ENCODE measurements around the gene KCNK17. TPM values are rescaled to one million over a fixed set of nuclear protein-coding genes. Genes with fewer than 3 reads are reported as not detected.

Gene KCNK17
- total RNA-seq, 2 donors from 2014 or later: not detected

- ATAC-seq: peak in 1 of 2 donors; percentile 24
- Mint-ChIP-seq H3K27me3 (peaks cover 3 to 7% of the 10 kb centered on the region in 2 donors), H3K9me3 (no peaks in the 10 kb centered on the region), H3K4me3 (no peak overlapping the region), H3K27ac (no peak overlapping the region), H3K4me1 (ENCODE audit: low read depth in 2 of 2) (peaks cover 0 to 9% of the 10 kb centered on the region in 2 donors), H3K36me3 (no peaks in the 10 kb centered on the region)
- DNase-seq (ENCODE audit: low spot score): no peak
Measured at GRCh38 chr6:39303425-39304153, 10.6 kb downstream of the KCNK17 start.

- Mint-ChIP-seq H3K36me3 (no peaks in the 10 kb centered on the region), H3K27ac (no peak overlapping the region), H3K4me3 (peak overlapping the region; percentile 18), H3K9me3 (no peaks in the 10 kb centered on the region), H3K27me3 (peaks cover 2 to 7% of the 10 kb centered on the region in 2 donors), H3K4me1 (ENCODE audit: low read depth in 2 of 2) (peaks cover 0 to 9% of the 10 kb centered on the region in 2 donors)
- ATAC-seq: peak; percentile 90 to 95
- DNase-seq (ENCODE audit: low spot score): peak; percentile 87
Measured at GRCh38 chr6:39302669-39303424, 11.4 kb downstream of the KCNK17 start.

- Mint-ChIP-seq H3K4me1 (ENCODE audit: low read depth in 2 of 2) (peaks cover 0 to 9% of the 10 kb centered on the region in 2 donors), H3K36me3 (no peaks in the 10 kb centered on the region), H3K4me3 (no peak overlapping the region), H3K9me3 (no peaks in the 10 kb centered on the region), H3K27ac (no peak overlapping the region), H3K27me3 (peaks cover 0 to 7% of the 10 kb centered on the region in 2 donors)
- ATAC-seq: no peak
- no peak for DNase-seq (ENCODE audit: low spot score)
Measured at GRCh38 chr6:39302011-39302410, 12.2 kb downstream of the KCNK17 start.

GRCh38 chr6:39301606-39302005, 12.6 kb downstream of the KCNK17 start:
- H3K4me3 Mint-ChIP-seq: no peak overlapping the region
- no peak for DNase-seq (ENCODE audit: low spot score)
- H3K27ac Mint-ChIP-seq: no peak overlapping the region
- H3K27me3 Mint-ChIP-seq: peaks cover 0 to 7% of the 10 kb centered on the region in 2 donors
- H3K9me3 Mint-ChIP-seq: no peaks in the 10 kb centered on the region
- no peaks in the 10 kb centered on the region for H3K36me3 Mint-ChIP-seq
- no peak for ATAC-seq
- H3K4me1 Mint-ChIP-seq (ENCODE audit: low read depth in 2 of 2): peaks cover 0 to 9% of the 10 kb centered on the region in 2 donors

- DNase-seq (ENCODE audit: low spot score) (no peak), ATAC-seq (no peak)
- H3K36me3 Mint-ChIP-seq: no peaks in the 10 kb centered on the region
- H3K9me3 Mint-ChIP-seq: no peaks in the 10 kb centered on the region
- no peak overlapping the region for H3K27ac Mint-ChIP-seq
- H3K27me3 Mint-ChIP-seq: peaks cover 0 to 7% of the 10 kb centered on the region in 2 donors
- H3K4me3 Mint-ChIP-seq: no peak overlapping the region
- H3K4me1 Mint-ChIP-seq (ENCODE audit: low read depth in 2 of 2): peaks cover 0 to 9% of the 10 kb centered on the region in 2 donors
Measured at GRCh38 chr6:39300739-39301138, 13.5 kb downstream of the KCNK17 start.

GRCh38 chr6:39298061-39298460, 16.2 kb downstream of the KCNK17 start:
- Mint-ChIP-seq H3K27me3 (peaks cover 0 to 18% of the 10 kb centered on the region in 2 donors), H3K36me3 (no peaks in the 10 kb centered on the region), H3K27ac (no peak overlapping the region), H3K4me3 (no peak overlapping the region), H3K4me1 (ENCODE audit: low read depth in 2 of 2) (peaks cover 0 to 8% of the 10 kb centered on the region in 2 donors), H3K9me3 (no peaks in the 10 kb centered on the region)
- ATAC-seq: no peak
- DNase-seq (ENCODE audit: low spot score): no peak

- Mint-ChIP-seq H3K27ac (no peak overlapping the region), H3K4me1 (ENCODE audit: low read depth in 2 of 2) (no peaks in the 10 kb centered on the region), H3K36me3 (no peaks in the 10 kb centered on the region), H3K4me3 (no peak overlapping the region), H3K9me3 (no peaks in the 10 kb centered on the region), H3K27me3 (peaks cover 7 to 29% of the 10 kb centered on the region in 2 donors)
- ATAC-seq (no peak), DNase-seq (ENCODE audit: low spot score) (no peak)
Measured at GRCh38 chr6:39296745-39297640, 17.2 kb downstream of the KCNK17 start.

- Mint-ChIP-seq H3K36me3 (no peaks in the 10 kb centered on the region), H3K27me3 (peaks cover 7 to 24% of the 10 kb centered on the region in 2 donors), H3K4me3 (no peak overlapping the region), H3K9me3 (no peaks in the 10 kb centered on the region), H3K27ac (no peak overlapping the region), H3K4me1 (ENCODE audit: low read depth in 2 of 2) (no peaks in the 10 kb centered on the region)
- no peak for DNase-seq (ENCODE audit: low spot score)
- ATAC-seq: peak in 1 of 2 donors; percentile 4
Measured at GRCh38 chr6:39295611-39296011, 18.6 kb downstream of the KCNK17 start.

GRCh38 chr6:39294899-39295298, 19.3 kb downstream of the KCNK17 start:
- no peak for DNase-seq (ENCODE audit: low spot score)
- Mint-ChIP-seq H3K9me3 (no peaks in the 10 kb centered on the region), H3K36me3 (no peaks in the 10 kb centered on the region), H3K27me3 (peaks cover 7 to 22% of the 10 kb centered on the region in 2 donors), H3K4me1 (ENCODE audit: low read depth in 2 of 2) (no peaks in the 10 kb centered on the region), H3K27ac (no peak overlapping the region), H3K4me3 (no peak overlapping the region)
- no peak for ATAC-seq

GRCh38 chr6:39294133-39294532, 20.1 kb downstream of the KCNK17 start:
- DNase-seq (ENCODE audit: low spot score) (no peak), ATAC-seq (no peak)
- no peak overlapping the region for H3K4me3 Mint-ChIP-seq
- no peak overlapping the region for H3K27ac Mint-ChIP-seq
- H3K9me3 Mint-ChIP-seq: no peaks in the 10 kb centered on the region
- H3K27me3 Mint-ChIP-seq: peaks cover 7 to 22% of the 10 kb centered on the region in 2 donors
- peaks cover 0 to 4% of the 10 kb centered on the region in 2 donors for H3K4me1 Mint-ChIP-seq (ENCODE audit: low read depth in 2 of 2)
- H3K36me3 Mint-ChIP-seq: no peaks in the 10 kb centered on the region

- ATAC-seq (no peak), DNase-seq (ENCODE audit: low spot score) (no peak)
- peaks cover 9 to 28% of the 10 kb centered on the region in 2 donors for H3K27me3 Mint-ChIP-seq
- no peak overlapping the region for H3K4me3 Mint-ChIP-seq
- H3K9me3 Mint-ChIP-seq: no peaks in the 10 kb centered on the region
- H3K4me1 Mint-ChIP-seq (ENCODE audit: low read depth in 2 of 2): peaks cover 0 to 10% of the 10 kb centered on the region in 2 donors
- H3K27ac Mint-ChIP-seq: no peak overlapping the region
- no peaks in the 10 kb centered on the region for H3K36me3 Mint-ChIP-seq
Measured at GRCh38 chr6:39292637-39293036, 21.6 kb downstream of the KCNK17 start.

- no peak overlapping the region for H3K27ac Mint-ChIP-seq
- no peaks in the 10 kb centered on the region for H3K36me3 Mint-ChIP-seq
- peaks cover 0 to 10% of the 10 kb centered on the region in 2 donors for H3K4me1 Mint-ChIP-seq (ENCODE audit: low read depth in 2 of 2)
- no peaks in the 10 kb centered on the region for H3K9me3 Mint-ChIP-seq
- DNase-seq (ENCODE audit: low spot score) (no peak), ATAC-seq (peak; percentile 59 to 87)
- H3K27me3 Mint-ChIP-seq: peaks cover 9 to 24% of the 10 kb centered on the region in 2 donors
- H3K4me3 Mint-ChIP-seq: no peak overlapping the region
Measured at GRCh38 chr6:39289490-39289889, 24.7 kb downstream of the KCNK17 start.

- ATAC-seq (no peak), DNase-seq (ENCODE audit: low spot score) (no peak)
- Mint-ChIP-seq H3K27ac (no peak overlapping the region), H3K9me3 (no peaks in the 10 kb centered on the region), H3K36me3 (no peaks in the 10 kb centered on the region), H3K4me3 (no peak overlapping the region), H3K4me1 (ENCODE audit: low read depth in 2 of 2) (peaks cover 0 to 10% of the 10 kb centered on the region in 2 donors), H3K27me3 (peaks cover 7 to 22% of the 10 kb centered on the region in 2 donors)
Measured at GRCh38 chr6:39287601-39288000, 26.6 kb downstream of the KCNK17 start.
